CD4-positive, alpha-beta memory T cell (primary cell): ENCODE results near the gene ZNF280B. TPM values are rescaled to one million over a fixed set of nuclear protein-coding genes. Genes with fewer than 3 reads are reported as not detected.

Experiments
- CTCF ChIA-PET: fragments of 350-600 bp; sonication (Branson Sonifier 250); formaldehyde crosslinking; loops from one replicate; lab custom pipeline; 2021; ENCODE audit warnings: inconsistent platforms; ENCODE audit not compliant: partially characterized antibody; lab: Charles Lee
- POLR2A ChIA-PET: fragments of 350-600 bp; sonication (Branson Sonifier 250); formaldehyde crosslinking; loops from one replicate; lab custom pipeline; 2021; ENCODE audit not compliant: partially characterized antibody; lab: Charles Lee
- DNase-seq, 5 donors: peaks; one replicate each; pipeline versions ENCODE4 v3.0.0 to v3.0.0-alpha.2; 2020 to 2022; ENCODE audit warnings: mixed read lengths in 1 of 5
- H3K27ac ChIP-seq: one replicate; pipeline ENCODE4 v1.7.0; 2013; ENCODE audit warnings: low read depth, low read length
- H3K27me3 ChIP-seq: 2 replicates; pipeline ENCODE4 v1.7.0; 2013; ENCODE audit warnings: mild to moderate bottlenecking, low read length, moderate library complexity; ENCODE audit not compliant: insufficient read depth
- H3K36me3 ChIP-seq: 2 replicates; pipeline ENCODE4 v1.7.0; 2013; ENCODE audit warnings: mild to moderate bottlenecking, low read length, moderate library complexity; ENCODE audit not compliant: insufficient read depth
- H3K4me1 ChIP-seq: 2 replicates; pipeline ENCODE4 v1.7.0; 2013; ENCODE audit warnings: mild to moderate bottlenecking, low read length, moderate library complexity; ENCODE audit not compliant: insufficient read depth
- H3K4me3 ChIP-seq, 2 donors: one replicate each; pipeline ENCODE4 v1.7.0; 2013; ENCODE audit warnings: low read length in 2 of 2, mild to moderate bottlenecking in 1 of 2
- H3K9me3 ChIP-seq, 2 donors: one replicate each; pipeline ENCODE4 v1.7.0; 2013; ENCODE audit warnings: low read length in 2 of 2, control low read depth in 1 of 2; ENCODE audit not compliant: control insufficient read depth in 1 of 2
- H3K27ac Mint-ChIP-seq, 7 donors: one replicate each; pipeline ENCODE4 v1.8.0; 2020 to 2021; ENCODE audit warnings: mixed read lengths in 7 of 7, mild to moderate bottlenecking in 6 of 7, inconsistent platforms in 3 of 7, moderate library complexity in 3 of 7
- H3K27me3 Mint-ChIP-seq, 2 donors: one replicate each; pipeline ENCODE4 v1.8.0; 2020 to 2021; ENCODE audit warnings: mixed read lengths in 2 of 2
- H3K36me3 Mint-ChIP-seq, 2 donors: one replicate each; pipeline ENCODE4 v1.8.0; 2020 to 2021; ENCODE audit warnings: mixed read lengths in 2 of 2, inconsistent platforms in 1 of 2, mild to moderate bottlenecking in 1 of 2
- H3K4me1 Mint-ChIP-seq, 4 donors: one replicate each; pipeline ENCODE4 v1.8.0; 2020 to 2021; ENCODE audit warnings: mixed read lengths in 4 of 4, mild to moderate bottlenecking in 1 of 4
- H3K4me3 Mint-ChIP-seq, 8 donors: one replicate each; pipeline ENCODE4 v1.8.0; 2020 to 2021; ENCODE audit warnings: mixed read lengths in 8 of 8, mild to moderate bottlenecking in 7 of 8, moderate library complexity in 6 of 8, inconsistent platforms in 3 of 8
- H3K9me3 Mint-ChIP-seq, 8 donors: one replicate each; pipeline ENCODE4 v1.8.0; 2020 to 2021; ENCODE audit warnings: mixed read lengths in 8 of 8, mild to moderate bottlenecking in 5 of 8, inconsistent platforms in 3 of 8, moderate library complexity in 1 of 8
- intact Hi-C: fragments of 100-400 bp; cut with micrococcal nuclease; formaldehyde crosslinking; loops from one replicate; pipeline ENCODE4 v1.15.1; 2023
- polyA plus RNA-seq, 2 donors: library from polyadenylated mRNA; unstranded; fragments of 300-500 nt; fragmentation: Illumina TruSeq; gene quantifications; one replicate each; pipeline ENCODE4 v1.2.3, GENCODE V29; 2021
- total RNA-seq, 2 experiments: library from RNA; stranded (reverse); gene quantifications; one replicate each; pipeline ENCODE4 v1.2.3, GENCODE V29; 2021

ZNF280B gene
- total and polyA plus RNA-seq, 4 experiments from 2014 or later: 1.1 to 2.7 (median 2.1) TPM

DNA sequence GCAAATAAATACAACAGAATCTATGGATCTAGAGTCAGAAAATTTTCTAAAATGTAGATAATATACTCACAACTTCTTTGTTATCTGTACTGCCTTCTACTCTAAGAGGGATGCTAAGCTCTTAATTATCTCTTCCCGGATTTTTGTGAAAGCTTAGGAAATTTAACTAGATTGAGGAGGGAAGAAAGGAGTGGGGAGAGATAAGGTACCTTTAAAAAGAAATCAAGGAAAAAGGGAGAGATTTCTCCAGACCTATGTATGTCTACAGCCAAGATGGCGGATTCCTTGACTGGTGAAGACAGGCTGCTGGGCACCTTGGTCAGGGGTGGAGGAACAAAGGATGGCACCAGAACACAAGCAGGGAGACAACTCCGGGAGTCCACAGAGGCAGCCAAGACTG lies 23.0 kb downstream of the ZNF280B start:
- POLR2A ChIA-PET: no interaction called here
- no peak for DNase-seq
- Mint-ChIP-seq H3K36me3 (peaks cover 26 to 29% of the 10 kb centered on the region in 2 donors), H3K27me3 (no peaks in the 10 kb centered on the region), H3K9me3 (no peaks in the 10 kb centered on the region), H3K4me1 (no peaks in the 10 kb centered on the region), H3K4me3 (no peak overlapping the region), H3K27ac (no peak overlapping the region)
- CTCF ChIA-PET: interaction anchor here (1.3 kb wide), 1 partner anchor 23 kb away, joined by 3 read pairs; the partner anchor contains the start of gene ZNF280B
- Histone ChIP-seq H3K27me3 (no peaks in the 10 kb centered on the region), H3K4me3 (no peak overlapping the region), H3K36me3 (peaks cover 4% of the 10 kb centered on the region), H3K9me3 (no peaks in the 10 kb centered on the region), H3K27ac (no peak overlapping the region), H3K4me1 (no peaks in the 10 kb centered on the region)
- intact Hi-C loops: no loop called here

DNA sequence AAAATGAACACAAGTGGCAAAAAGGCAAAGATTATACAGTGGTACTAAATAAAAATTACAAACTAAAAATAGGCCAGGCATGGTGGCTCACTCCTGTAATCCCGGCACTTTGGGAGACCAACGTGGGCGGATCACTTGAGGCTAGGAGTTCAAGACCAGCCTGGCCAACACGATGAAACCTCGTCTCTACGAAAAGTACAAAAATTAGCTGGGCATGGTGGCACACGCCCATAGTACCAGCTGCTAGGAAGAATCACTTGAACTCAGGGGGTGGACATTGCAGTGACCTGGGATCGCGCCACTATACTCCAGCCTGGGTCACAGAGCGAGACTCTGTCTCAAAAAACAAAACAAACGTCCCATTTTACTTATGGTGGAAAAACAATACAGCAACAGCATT lies 24.5 kb downstream of the ZNF280B start:
- no peaks in the 10 kb centered on the region for H3K9me3 Mint-ChIP-seq
- ChIA-PET CTCF (no interaction called here), POLR2A (no interaction called here)
- no peaks in the 10 kb centered on the region for H3K27me3 Mint-ChIP-seq
- no peaks in the 10 kb centered on the region for H3K4me1 Mint-ChIP-seq
- Histone ChIP-seq H3K36me3 (peaks cover 4% of the 10 kb centered on the region), H3K27ac (no peak overlapping the region), H3K4me3 (no peak overlapping the region), H3K27me3 (no peaks in the 10 kb centered on the region), H3K9me3 (no peaks in the 10 kb centered on the region), H3K4me1 (no peaks in the 10 kb centered on the region)
- no peak overlapping the region for H3K27ac Mint-ChIP-seq
- peaks cover 22 to 26% of the 10 kb centered on the region in 2 donors for H3K36me3 Mint-ChIP-seq
- H3K4me3 Mint-ChIP-seq: no peak overlapping the region
- DNase-seq: no peak
- intact Hi-C loops: no loop called here

DNA sequence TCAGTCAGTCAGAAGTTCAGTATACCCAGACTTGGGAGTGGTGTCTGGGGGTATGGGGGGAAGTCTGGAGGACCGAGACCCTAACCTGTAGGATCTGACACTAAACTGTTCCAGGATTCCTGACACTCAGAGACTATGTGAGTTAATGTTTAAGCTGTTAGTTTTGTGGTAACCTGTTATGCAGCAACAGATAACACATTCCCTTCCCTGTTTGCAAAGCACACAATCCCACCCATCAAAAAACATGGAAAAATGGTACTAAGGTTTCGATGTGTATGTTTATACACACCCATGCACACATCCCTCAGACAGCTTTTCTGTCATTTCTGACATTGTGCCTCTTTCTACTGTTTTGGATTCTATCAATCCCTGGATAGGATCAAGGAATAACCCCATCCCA lies 27.6 kb downstream of the ZNF280B start:
- DNase-seq: no peak
- H3K9me3 Mint-ChIP-seq: no peaks in the 10 kb centered on the region
- peaks cover 3 to 4% of the 10 kb centered on the region in 2 donors for H3K36me3 Mint-ChIP-seq
- Histone ChIP-seq H3K9me3 (no peaks in the 10 kb centered on the region), H3K4me1 (no peaks in the 10 kb centered on the region), H3K4me3 (no peak overlapping the region), H3K27ac (no peak overlapping the region), H3K27me3 (no peaks in the 10 kb centered on the region), H3K36me3 (no peaks in the 10 kb centered on the region)
- H3K27ac Mint-ChIP-seq: no peak overlapping the region
- intact Hi-C loops: no loop called here
- H3K4me3 Mint-ChIP-seq: no peak overlapping the region
- ChIA-PET POLR2A (no interaction called here), CTCF (no interaction called here)
- H3K27me3 Mint-ChIP-seq: no peaks in the 10 kb centered on the region
- no peaks in the 10 kb centered on the region for H3K4me1 Mint-ChIP-seq

DNA sequence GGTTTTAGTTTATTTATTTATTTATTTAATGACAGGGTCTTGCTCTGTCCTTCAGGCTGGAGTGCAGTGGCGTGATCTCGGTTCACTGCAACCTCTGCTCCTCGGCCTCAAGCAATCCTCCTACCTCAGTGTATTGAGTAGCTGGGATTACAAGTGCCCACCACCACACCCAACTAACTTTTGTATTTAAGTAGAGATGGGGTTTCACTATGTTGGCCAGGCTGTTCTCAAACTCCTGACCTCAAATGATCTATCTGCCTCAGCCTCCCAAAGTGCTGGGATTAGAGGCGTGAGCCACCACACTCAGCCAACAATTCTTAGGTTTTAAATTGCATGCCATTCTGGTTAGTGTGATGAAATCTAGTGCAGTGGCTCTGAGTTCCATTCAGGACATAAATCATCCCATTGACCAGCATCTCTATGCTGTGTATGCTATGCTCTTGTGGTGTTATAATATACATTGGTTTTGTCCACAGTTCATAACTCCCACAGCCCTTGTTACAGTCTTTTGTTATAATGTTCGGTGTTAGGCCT lies 28.5 kb downstream of the ZNF280B start:
- POLR2A ChIA-PET: interaction anchor here (1.1 kb wide), 1 partner anchor 49 kb away, joined by 3 read pairs; no protein-coding TSS in a partner anchor
- no peaks in the 10 kb centered on the region for H3K36me3 Mint-ChIP-seq
- H3K27ac Mint-ChIP-seq: no peak overlapping the region
- Histone ChIP-seq H3K27ac (no peak overlapping the region), H3K36me3 (no peaks in the 10 kb centered on the region), H3K9me3 (no peaks in the 10 kb centered on the region), H3K27me3 (no peaks in the 10 kb centered on the region), H3K4me1 (no peaks in the 10 kb centered on the region), H3K4me3 (no peak overlapping the region)
- intact Hi-C loops: no loop called here
- no peaks in the 10 kb centered on the region for H3K4me1 Mint-ChIP-seq
- CTCF ChIA-PET: no interaction called here
- DNase-seq: no peak
- H3K9me3 Mint-ChIP-seq: no peaks in the 10 kb centered on the region
- H3K27me3 Mint-ChIP-seq: no peaks in the 10 kb centered on the region
- no peak overlapping the region for H3K4me3 Mint-ChIP-seq

DNA sequence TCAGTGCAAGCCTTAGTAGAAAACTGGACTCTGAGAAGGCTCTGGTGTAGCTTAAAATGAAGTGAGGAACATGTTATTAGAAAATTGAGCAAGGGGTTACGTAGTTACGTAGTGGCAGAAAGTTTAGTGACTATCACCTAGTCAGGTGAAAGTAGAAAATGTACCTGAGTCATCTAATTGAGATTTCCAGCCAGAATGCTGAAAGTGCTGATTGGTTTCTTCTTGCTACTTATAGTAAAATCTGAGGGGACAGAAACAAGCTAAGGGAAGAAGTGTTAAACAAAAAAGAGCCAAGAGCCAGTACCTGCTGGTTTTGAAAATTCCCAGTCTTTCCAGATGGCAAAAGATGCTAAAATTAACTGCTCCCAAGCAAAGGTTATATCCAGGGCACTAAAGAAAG lies 29.4 kb downstream of the ZNF280B start:
- Mint-ChIP-seq H3K9me3 (no peaks in the 10 kb centered on the region), H3K27me3 (peaks cover 0 to 1% of the 10 kb centered on the region in 2 donors), H3K27ac (no peak overlapping the region), H3K36me3 (no peaks in the 10 kb centered on the region), H3K4me1 (no peaks in the 10 kb centered on the region), H3K4me3 (no peak overlapping the region)
- Histone ChIP-seq H3K27me3 (no peaks in the 10 kb centered on the region), H3K27ac (no peak overlapping the region), H3K36me3 (no peaks in the 10 kb centered on the region), H3K4me1 (no peaks in the 10 kb centered on the region), H3K4me3 (no peak overlapping the region), H3K9me3 (no peaks in the 10 kb centered on the region)
- intact Hi-C loops: no loop called here
- no peak for DNase-seq
- ChIA-PET POLR2A (interaction anchor here (1.1 kb wide), 1 partner anchor 48 kb away, joined by 3 read pairs; no protein-coding TSS in a partner anchor), CTCF (no interaction called here)

DNA sequence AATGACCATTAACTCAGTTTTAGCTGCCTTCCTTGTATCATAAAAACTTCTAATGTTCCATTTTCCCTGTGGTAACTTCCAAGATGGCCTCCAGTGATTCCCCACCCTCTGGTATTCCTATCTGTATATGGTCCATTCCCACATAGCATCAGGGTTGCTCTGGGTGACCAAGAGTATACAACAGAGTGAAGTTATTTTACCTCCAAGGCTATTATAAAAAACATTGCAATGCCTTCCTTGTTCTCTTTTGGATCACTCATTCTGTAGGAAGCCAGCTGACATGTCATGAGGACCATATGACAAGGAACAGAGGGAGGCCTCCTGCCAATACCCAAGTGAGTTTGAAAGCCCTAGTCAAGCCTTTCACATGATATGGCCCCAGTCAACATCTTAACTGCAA lies 30.1 kb downstream of the ZNF280B start:
- Mint-ChIP-seq H3K9me3 (no peaks in the 10 kb centered on the region), H3K4me3 (no peak overlapping the region), H3K27ac (no peak overlapping the region), H3K27me3 (peaks cover 0 to 1% of the 10 kb centered on the region in 2 donors), H3K4me1 (no peaks in the 10 kb centered on the region), H3K36me3 (no peaks in the 10 kb centered on the region)
- intact Hi-C loops: no loop called here
- H3K9me3 ChIP-seq: no peaks in the 10 kb centered on the region
- no peak for DNase-seq
- H3K27ac ChIP-seq: no peak overlapping the region
- no peaks in the 10 kb centered on the region for H3K27me3 ChIP-seq
- H3K4me1 ChIP-seq: no peaks in the 10 kb centered on the region
- H3K4me3 ChIP-seq: no peak overlapping the region
- ChIA-PET CTCF (no interaction called here), POLR2A (no interaction called here)
- H3K36me3 ChIP-seq: no peaks in the 10 kb centered on the region

DNA sequence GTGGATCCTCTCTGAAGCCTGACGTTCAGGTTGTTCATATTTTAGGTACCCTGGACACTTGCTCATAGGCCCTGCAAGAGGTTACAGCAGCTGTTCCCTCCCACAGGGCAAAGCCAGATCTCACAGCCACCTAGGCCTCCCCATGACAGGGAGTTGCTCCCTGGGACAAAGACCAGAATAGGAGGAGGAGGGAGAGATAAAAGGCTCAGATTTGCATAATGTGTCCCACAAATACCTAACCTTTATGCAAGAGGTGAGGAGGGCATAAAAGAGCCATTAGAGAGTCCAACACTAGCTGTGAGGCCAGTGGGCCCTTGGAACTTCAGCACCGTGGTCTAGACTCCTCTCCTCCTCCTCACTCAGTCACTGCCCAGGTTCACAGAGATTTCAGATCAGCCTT lies 33.8 kb downstream of the ZNF280B start:
- H3K27ac ChIP-seq: no peak overlapping the region
- H3K9me3 ChIP-seq: peaks cover 0 to 3% of the 10 kb centered on the region in 2 donors
- H3K4me1 Mint-ChIP-seq: no peaks in the 10 kb centered on the region
- intact Hi-C loops: no loop called here
- no peaks in the 10 kb centered on the region for H3K4me1 ChIP-seq
- ChIA-PET POLR2A (no interaction called here), CTCF (interaction anchor here (0.7 to 1.1 kb wide), 2 partner anchors 12 to 1642 kb away, joined by 3 to 5 read pairs; no protein-coding TSS in a partner anchor)
- no peaks in the 10 kb centered on the region for H3K36me3 ChIP-seq
- no peak overlapping the region for H3K4me3 Mint-ChIP-seq
- peaks cover 6 to 10% of the 10 kb centered on the region in 2 donors for H3K27me3 Mint-ChIP-seq
- no peaks in the 10 kb centered on the region for H3K27me3 ChIP-seq
- no peak for DNase-seq
- no peaks in the 10 kb centered on the region for H3K36me3 Mint-ChIP-seq
- H3K27ac Mint-ChIP-seq: no peak overlapping the region
- no peak overlapping the region for H3K4me3 ChIP-seq
- H3K9me3 Mint-ChIP-seq: peaks cover 0 to 6% (median 3%) of the 10 kb centered on the region in 8 donors
